Caco-2 (cell line): ENCODE measurements around the gene RCBTB1. TPM values are rescaled to one million over a fixed set of nuclear protein-coding genes. Genes with fewer than 3 reads are reported as not detected.

ENCODE experiments used
- BruUV-seq: library from RNA; stranded (reverse); fragments of 400-500 nt; replicated peaks from 2 replicates; lab custom pipeline; 2021; lab: Mats Ljungman, UMichigan
- CTCF ChIA-PET: fragments of 300-600 bp; sonication (Branson Sonifier 250); formaldehyde crosslinking; loops from one replicate; lab custom pipeline; 2022; ENCODE audit warnings: antibody characterized with exemption; lab: Charles Lee
- POLR2A ChIA-PET: fragments of 300-600 bp; sonication (Branson Sonifier 250); formaldehyde crosslinking; loops from one replicate; lab custom pipeline; 2022; ENCODE audit warnings: antibody characterized with exemption; lab: Charles Lee
- DNase-seq, 2 experiments: peaks; one replicate each; pipeline versions ENCODE4 v3.0.0 to v3.0.0-alpha.2; 2020 to 2022
- H3K27me3 ChIP-seq: replicated peaks from 2 replicates; pipeline ENCODE4 v1.6.0; 2011; ENCODE audit warnings: low read length; ENCODE audit not compliant: control insufficient read depth, insufficient read depth
- H3K36me3 ChIP-seq: 2 replicates; pipeline ENCODE4 v1.5.1; 2011; ENCODE audit warnings: low read length; ENCODE audit not compliant: control insufficient read depth, insufficient read depth
- H3K4me1 ChIP-seq: fragments of 250-450 bp; sonication (Bioruptor Pico); 2 replicates; pipeline ENCODE4 v1.5.1; 2020; ENCODE audit warnings: mild to moderate bottlenecking
- H3K4me3 ChIP-seq: 2 replicates; pipeline ENCODE4 v1.5.1; 2011; ENCODE audit warnings: low read depth, mild to moderate bottlenecking, control low read depth, low read length
- H3K9me3 ChIP-seq: fragments of 250-450 bp; sonication (Bioruptor Pico); 2 replicates; pipeline ENCODE4 v1.5.1; 2020; ENCODE audit warnings: mild to moderate bottlenecking, moderate library complexity
- H3K27ac Mint-ChIP-seq: one replicate; pipeline ENCODE4 v1.8.0; 2022; ENCODE audit warnings: mixed read lengths; ENCODE audit not compliant: unreplicated experiment
- H3K27me3 Mint-ChIP-seq: one replicate; pipeline ENCODE4 v1.8.0; 2022; ENCODE audit warnings: mixed read lengths; ENCODE audit not compliant: insufficient read depth, unreplicated experiment
- H3K36me3 Mint-ChIP-seq: one replicate; pipeline ENCODE4 v1.8.0; 2022; ENCODE audit warnings: mild to moderate bottlenecking, mixed read lengths; ENCODE audit not compliant: insufficient read depth, unreplicated experiment
- H3K4me1 Mint-ChIP-seq: one replicate; pipeline ENCODE4 v1.8.0; 2022; ENCODE audit warnings: low read depth, mixed read lengths; ENCODE audit not compliant: unreplicated experiment
- H3K4me3 Mint-ChIP-seq: one replicate; pipeline ENCODE4 v1.8.0; 2022; ENCODE audit warnings: mild to moderate bottlenecking, moderate library complexity, mixed read lengths; ENCODE audit not compliant: unreplicated experiment
- H3K9me3 Mint-ChIP-seq: one replicate; pipeline ENCODE4 v1.8.0; 2022; ENCODE audit warnings: mixed read lengths; ENCODE audit not compliant: unreplicated experiment
- CTCF ChIP-seq, 2 experiments: fragments of 200-600 bp in 1 of 2; IDR thresholded peaks; 1 replicate in 1 of 2; 2 replicates in 1 of 2; pipeline versions ENCODE4 v1.5.1 to v1.8.0; 2011 to 2022; ENCODE audit warnings: antibody characterized with exemption in 1 of 2, control low read depth in 1 of 2, inconsistent platforms in 1 of 2, low read depth in 1 of 2, low read length in 1 of 2, mild to moderate bottlenecking in 1 of 2, moderate library complexity in 1 of 2; ENCODE audit not compliant: insufficient read depth in 1 of 2, severe bottlenecking in 1 of 2, unreplicated experiment in 1 of 2
- intact Hi-C: fragments of 100-400 bp; cut with micrococcal nuclease; formaldehyde crosslinking; loops from one replicate; pipeline ENCODE4 v1.10.0; 2022; ENCODE audit not compliant: unreplicated experiment
- total RNA-seq: library from RNA; stranded (reverse); gene quantifications from 2 replicates; pipeline ENCODE4 v1.2.3, GENCODE V29; 2022

RCBTB1 gene
- total RNA-seq, 1 experiment from 2014 or later = 25.7 TPM

GRCh38 chr13:49517461-49517860 lies 67.9 kb downstream of the RCBTB1 start:
- Mint-ChIP-seq H3K4me1 (no peaks in the 10 kb centered on the region), H3K36me3 (peaks cover 6% of the 10 kb centered on the region), H3K27me3 (no peaks in the 10 kb centered on the region), H3K4me3 (no peak overlapping the region), H3K27ac (no peak overlapping the region), H3K9me3 (no peaks in the 10 kb centered on the region)
- H3K4me3 ChIP-seq = no peak overlapping the region
- H3K36me3 ChIP-seq = no peaks in the 10 kb centered on the region
- H3K27me3 ChIP-seq = no peaks in the 10 kb centered on the region
- peak in 1 of 2 experiments; percentile 40 for DNase-seq
- CTCF ChIA-PET = interaction anchor here (0.7 kb wide), 1 partner anchor 15 kb away, joined by 3 read pairs; no protein-coding TSS in a partner anchor
- intact Hi-C loops = loop anchor here (1.0 to 5.0 kb wide), 2 partner anchors 90 to 216 kb away; no protein-coding TSS in a partner anchor
- H3K4me1 ChIP-seq = no peaks in the 10 kb centered on the region
- no TSS peak for BruUV-seq
- no peaks in the 10 kb centered on the region for H3K9me3 ChIP-seq
- TF ChIP-seq CTCF (IDR thresholded peaks at IDR 0.05; ENCODE audit: insufficient read depth in 1 of 2, low read depth in 1 of 2, low read length in 1 of 2, severe bottlenecking in 1 of 2, unreplicated experiment in 1 of 2) = peak; percentile 37 to 64
- POLR2A ChIA-PET = no interaction called here

- no peak for DNase-seq
- H3K9me3 ChIP-seq = no peaks in the 10 kb centered on the region
- H3K4me3 ChIP-seq = no peak overlapping the region
- Mint-ChIP-seq H3K36me3 (peaks cover 6% of the 10 kb centered on the region), H3K4me1 (no peaks in the 10 kb centered on the region), H3K9me3 (no peaks in the 10 kb centered on the region), H3K4me3 (no peak overlapping the region), H3K27me3 (no peaks in the 10 kb centered on the region), H3K27ac (no peak overlapping the region)
- POLR2A ChIA-PET = interaction anchor here (0.6 kb wide), 1 partner anchor 45 kb away, joined by 9 read pairs; no protein-coding TSS in a partner anchor
- H3K4me1 ChIP-seq = no peaks in the 10 kb centered on the region
- CTCF ChIA-PET = no interaction called here
- H3K27me3 ChIP-seq = no peaks in the 10 kb centered on the region
- no peak for TF ChIP-seq CTCF (IDR thresholded peaks at IDR 0.05; ENCODE audit: insufficient read depth in 1 of 2, low read depth in 1 of 2, low read length in 1 of 2, severe bottlenecking in 1 of 2, unreplicated experiment in 1 of 2)
- intact Hi-C loops = loop anchor here (5.0 kb wide), 1 partner anchor 91 kb away; no protein-coding TSS in a partner anchor
- no peaks in the 10 kb centered on the region for H3K36me3 ChIP-seq
- no TSS peak for BruUV-seq
These were observed 68.9 kb downstream of the RCBTB1 start for GRCh38 chr13:49516467-49516866.

GRCh38 chr13:49512578-49512977 lies 72.8 kb downstream of the RCBTB1 start:
- H3K4me3 ChIP-seq = no peak overlapping the region
- H3K9me3 ChIP-seq = no peaks in the 10 kb centered on the region
- intact Hi-C loops = no loop called here
- Mint-ChIP-seq H3K4me3 (no peak overlapping the region), H3K27ac (no peak overlapping the region), H3K4me1 (no peaks in the 10 kb centered on the region), H3K9me3 (no peaks in the 10 kb centered on the region), H3K27me3 (no peaks in the 10 kb centered on the region), H3K36me3 (no peaks in the 10 kb centered on the region)
- ChIA-PET CTCF (interaction anchor here (0.7 to 1.0 kb wide), 2 partner anchors 10 to 91 kb away, joined by 3 to 5 read pairs; no protein-coding TSS in a partner anchor), POLR2A (no interaction called here)
- no peaks in the 10 kb centered on the region for H3K27me3 ChIP-seq
- TF ChIP-seq CTCF (IDR thresholded peaks at IDR 0.05; ENCODE audit: insufficient read depth in 1 of 2, low read depth in 1 of 2, low read length in 1 of 2, severe bottlenecking in 1 of 2, unreplicated experiment in 1 of 2) = no peak
- H3K36me3 ChIP-seq = no peaks in the 10 kb centered on the region
- no peak for DNase-seq
- no peaks in the 10 kb centered on the region for H3K4me1 ChIP-seq
- BruUV-seq = no TSS peak
